RPMI8226 (cell line): ENCODE data around the gene KCTD3.

Source experiments
- DNase-seq: peaks from one replicate; pipeline ENCODE4 v3.0.0-alpha.2; 2015

Gene KCTD3

GRCh38 chr1:215607412-215607811, 40.3 kb downstream of the KCTD3 start:
- DNase-seq: no peak

DNA sequence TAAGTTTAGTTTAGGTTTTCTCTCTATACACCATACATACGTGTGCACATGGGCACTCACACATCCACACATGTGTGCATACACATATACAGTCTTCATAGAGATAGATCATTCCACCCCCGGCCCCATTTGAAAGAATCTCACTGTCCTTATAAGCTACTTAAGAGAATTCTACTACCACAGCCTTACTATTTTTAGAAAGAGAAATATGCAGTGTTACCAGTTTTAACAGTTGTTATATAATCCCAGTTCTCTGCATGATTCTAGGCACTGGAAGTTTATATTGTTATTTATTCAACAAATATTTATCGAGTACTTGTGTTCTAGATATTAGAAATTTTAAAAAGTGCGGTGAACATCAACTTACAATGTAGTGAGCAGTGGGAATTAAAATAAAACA, 41.5 kb downstream of the KCTD3 start:
- DNase-seq: no peak

GRCh38 chr1:215612391-215612790, 45.3 kb downstream of the KCTD3 start:
- DNase-seq: no peak

DNA sequence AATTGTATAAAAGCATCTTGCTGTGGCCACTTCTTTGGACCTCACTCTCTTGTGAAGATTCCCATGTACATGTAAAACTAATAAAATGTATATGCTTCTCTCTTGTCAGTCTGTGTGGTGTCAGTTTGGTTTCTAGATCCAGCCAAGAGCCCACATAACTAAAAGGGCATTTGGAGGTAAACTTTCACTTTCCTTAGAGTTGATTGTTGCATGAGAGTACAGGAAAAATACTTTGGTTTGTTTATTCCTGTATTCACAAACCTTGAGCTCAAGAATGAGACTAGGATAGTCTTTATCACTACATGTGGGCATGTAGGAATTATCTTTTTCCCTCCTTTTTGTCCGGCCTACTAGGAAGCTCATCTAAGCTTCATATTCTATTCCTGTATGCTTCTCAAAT, 50.9 kb downstream of the KCTD3 start:
- no peak for DNase-seq

DNA sequence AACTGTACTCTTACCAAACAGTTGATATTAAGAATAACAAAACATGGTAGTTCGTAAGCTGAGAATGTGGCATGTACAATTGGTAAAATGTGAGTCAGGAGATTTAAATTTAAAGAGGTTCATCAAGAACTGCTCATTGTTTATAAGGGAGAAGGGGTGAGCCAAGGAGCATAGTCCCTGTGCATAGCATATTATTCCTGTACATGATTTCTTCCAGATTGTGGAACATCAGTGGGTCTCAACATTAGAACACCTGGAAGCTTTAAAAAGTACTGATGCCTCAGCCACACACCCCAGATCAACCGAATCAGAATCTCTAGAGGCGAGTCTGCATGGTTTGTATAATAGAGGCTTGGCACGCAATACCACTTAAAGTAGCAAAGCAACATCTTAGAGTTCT, 56.1 kb downstream of the KCTD3 start:
- no peak for DNase-seq

GRCh38 chr1:215625949-215626348, 58.8 kb downstream of the KCTD3 start:
- DNase-seq: no peak

- DNase-seq: no peak
These were observed 63.9 kb downstream of the KCTD3 start for GRCh38 chr1:215631040-215631439.

DNA sequence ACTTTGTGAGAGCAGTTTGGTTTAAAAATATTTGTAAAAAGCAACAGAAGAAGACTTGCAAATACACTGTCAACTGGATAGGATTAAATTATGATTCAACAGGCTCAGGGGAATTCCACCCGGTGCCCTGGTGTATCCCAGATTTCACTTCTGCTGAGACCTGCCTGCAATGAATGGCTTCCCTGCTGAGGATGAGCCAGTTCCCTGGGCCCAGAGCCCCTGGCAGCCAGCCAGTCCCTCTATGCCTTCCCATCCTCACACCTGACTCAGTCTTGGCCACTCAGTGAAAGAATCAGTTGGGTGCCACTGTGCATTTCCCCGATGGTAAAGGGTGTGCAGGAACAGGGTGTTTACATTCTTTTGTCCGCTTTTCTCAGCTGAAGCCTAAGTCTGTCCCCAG, 64.4 kb downstream of the KCTD3 start:
- DNase-seq: peak; percentile 47

DNA sequence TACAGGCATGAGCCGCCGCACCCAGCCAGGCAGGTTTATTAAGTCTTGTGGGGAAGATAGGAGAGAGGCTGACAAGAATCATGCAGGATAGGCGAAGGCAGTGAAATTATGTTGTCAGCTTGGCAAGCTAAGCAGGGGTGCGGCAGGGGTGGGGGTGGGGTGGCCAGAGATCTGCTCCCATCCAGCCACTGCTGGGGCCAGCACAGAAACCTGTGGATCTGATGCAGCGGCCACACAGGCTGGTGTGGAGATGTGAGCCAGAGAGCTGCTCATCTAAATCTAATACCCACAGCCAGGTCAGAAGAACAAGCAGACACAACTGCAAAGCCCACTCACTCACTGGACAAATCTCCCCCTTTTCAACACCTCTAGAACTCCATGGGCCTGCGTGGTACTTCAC, 68.7 kb downstream of the KCTD3 start:
- DNase-seq: no peak

DNA sequence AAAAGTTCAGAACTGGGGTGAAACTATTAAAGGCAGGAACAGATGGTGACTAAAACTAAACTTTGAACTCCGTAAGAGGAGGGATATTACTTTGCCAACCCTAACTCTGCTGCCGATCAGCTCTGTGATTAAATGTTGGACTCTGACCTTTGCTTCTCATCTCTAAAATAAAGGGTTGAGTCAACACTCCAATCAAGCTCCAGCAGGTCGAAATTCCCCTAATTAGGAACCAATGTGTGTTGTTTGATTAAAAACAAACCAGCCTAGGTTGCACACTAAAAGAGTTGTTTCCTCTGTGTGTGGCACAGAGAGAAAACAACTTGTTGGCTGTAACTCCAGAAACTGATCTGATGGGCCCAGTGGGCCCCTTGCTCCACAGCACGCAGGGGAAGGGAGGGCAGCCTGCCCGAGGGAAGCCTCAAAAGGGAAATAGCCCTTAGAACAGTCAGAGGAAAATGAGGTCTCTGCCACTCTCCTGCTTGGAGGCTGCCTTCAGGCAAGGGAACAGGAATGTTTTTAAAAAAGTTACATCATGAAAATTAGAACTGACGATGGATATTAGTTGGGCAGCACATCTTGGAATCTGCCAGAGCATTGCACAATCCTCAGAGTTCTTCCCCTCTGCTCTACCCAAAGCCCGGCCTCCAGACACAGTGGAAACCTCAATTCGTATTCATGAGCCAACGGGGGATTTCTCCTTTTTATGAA, 69.3 kb downstream of the KCTD3 start:
- DNase-seq: no peak

GRCh38 chr1:215637041-215637573, 70.0 kb downstream of the KCTD3 start:
- peak; percentile 10 for DNase-seq

DNA sequence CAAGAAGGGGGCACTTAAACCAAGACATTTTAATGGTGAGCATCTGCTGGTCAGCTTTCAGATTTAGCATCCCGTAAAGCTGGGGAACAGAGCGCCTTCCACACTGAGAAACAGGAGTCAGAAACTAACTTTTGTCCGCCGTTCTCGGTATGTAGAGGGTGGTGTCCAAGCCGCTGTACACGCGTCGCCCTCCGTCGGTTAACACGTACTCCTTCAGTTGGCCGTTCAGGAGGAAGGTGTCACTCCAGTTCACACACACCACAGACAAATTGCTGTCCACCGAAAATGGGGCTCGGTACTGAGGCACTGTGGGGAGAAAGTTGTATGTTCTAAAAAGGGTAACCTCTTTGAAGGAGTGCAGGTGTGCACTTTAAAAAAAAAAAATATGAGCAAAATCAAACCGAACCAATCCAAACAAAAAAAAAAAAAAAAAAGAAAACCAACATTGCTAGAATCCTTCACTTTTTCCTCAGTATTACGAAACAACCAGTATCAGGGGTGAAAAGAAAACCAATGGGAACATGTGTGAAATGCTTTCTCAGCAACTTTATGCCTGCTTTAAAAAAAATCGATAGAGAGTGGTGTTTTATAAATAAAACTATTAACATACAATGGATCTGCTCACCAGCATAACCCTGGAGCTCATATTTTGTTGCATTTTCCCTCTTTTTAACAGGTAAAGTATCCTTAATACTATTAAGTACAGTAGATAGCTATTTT, 73.5 kb downstream of the KCTD3 start:
- DNase-seq: no peak

DNA sequence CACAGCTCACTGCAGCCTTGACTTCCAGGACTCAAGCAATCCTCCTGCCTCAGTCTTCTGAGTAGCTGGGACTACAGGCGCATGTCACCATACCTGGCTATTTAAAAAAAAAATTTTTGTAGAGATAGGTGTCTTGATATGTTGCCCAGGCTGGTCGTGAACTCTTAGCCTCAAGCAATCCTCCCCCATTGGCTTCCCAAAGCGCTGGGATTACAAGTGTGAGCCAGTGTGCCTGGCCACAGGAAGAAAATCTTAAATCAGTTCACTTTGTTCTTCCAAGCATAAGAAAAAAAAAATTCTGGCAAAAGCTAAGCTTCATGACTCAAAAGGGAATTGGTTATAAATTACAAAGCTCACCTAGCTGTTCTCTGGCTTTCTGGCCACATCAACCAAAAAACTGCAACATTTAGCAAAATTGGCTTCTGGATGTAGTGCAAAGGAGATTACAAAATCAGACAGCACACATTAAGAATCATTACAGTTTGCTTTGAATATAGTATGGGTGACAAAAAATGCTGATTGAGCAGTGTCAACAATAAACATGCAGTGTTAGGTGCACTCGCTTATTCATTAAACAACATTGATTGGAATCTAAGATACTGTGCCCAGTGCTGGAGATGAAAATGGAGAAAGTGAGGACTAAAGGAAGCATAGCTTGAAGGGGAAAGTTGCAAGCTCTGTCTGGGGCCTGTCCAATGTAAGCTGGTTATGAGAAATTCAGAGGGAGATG, 76.7 kb downstream of the KCTD3 start:
- no peak for DNase-seq

DNA sequence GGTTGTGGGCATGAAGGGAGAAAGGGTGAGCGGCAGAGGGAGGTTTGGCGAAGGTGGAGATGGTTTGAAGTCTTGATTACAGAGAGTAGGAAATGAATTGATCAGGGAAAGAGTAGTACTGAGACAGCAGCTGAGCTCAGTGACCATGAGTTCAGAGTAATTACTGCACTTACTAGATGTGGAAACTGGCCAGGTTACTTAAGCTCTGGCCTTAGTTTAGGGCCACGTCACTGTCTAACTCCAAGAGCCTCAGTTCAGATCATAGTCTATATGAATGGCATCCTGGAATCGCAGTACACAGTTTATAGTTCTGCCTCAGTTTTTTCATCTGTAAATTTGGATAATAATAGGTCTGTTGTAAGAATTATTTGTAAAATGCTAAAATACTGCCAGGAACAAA, 78.1 kb downstream of the KCTD3 start:
- no peak for DNase-seq

DNA sequence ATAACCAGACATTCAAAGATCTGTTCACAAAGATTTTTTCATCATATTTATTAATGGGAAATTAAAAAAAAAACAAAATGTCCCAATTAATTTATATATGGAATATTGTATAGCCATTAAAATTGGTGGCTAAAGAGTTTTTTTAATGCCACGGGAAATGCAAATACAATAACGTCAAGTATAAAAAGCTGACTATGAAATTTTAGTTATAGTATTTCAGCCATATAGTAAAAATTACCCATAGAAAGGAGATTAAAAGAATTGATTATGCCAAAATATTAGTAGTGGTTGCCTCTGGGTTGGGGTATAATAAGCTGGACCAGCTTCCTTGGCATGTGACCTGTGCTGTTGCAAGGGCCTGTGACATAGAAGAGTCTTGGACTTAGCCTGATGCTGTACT, 78.8 kb downstream of the KCTD3 start:
- DNase-seq: no peak

DNA sequence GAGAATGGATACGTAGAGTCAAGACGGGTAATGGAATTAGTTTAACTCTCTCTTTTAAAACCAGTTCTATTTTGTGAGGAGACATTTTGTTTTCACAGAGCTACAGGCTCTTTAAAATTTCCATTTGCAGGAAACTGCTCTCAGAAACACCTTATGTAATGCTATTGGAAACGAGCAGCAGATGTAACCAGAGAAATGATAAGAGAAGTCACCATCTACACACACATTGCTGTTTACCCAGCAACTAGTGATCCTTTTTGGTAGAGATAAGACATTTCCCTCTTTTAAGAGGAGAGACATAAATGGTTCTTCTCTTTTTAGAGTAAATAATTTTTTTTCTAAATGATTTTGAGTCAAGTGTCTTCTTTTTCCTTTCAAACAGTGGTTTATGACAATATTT, 80.6 kb downstream of the KCTD3 start:
- no peak for DNase-seq

GRCh38 chr1:215648957-215649356, 81.9 kb downstream of the KCTD3 start:
- DNase-seq: no peak

DNA sequence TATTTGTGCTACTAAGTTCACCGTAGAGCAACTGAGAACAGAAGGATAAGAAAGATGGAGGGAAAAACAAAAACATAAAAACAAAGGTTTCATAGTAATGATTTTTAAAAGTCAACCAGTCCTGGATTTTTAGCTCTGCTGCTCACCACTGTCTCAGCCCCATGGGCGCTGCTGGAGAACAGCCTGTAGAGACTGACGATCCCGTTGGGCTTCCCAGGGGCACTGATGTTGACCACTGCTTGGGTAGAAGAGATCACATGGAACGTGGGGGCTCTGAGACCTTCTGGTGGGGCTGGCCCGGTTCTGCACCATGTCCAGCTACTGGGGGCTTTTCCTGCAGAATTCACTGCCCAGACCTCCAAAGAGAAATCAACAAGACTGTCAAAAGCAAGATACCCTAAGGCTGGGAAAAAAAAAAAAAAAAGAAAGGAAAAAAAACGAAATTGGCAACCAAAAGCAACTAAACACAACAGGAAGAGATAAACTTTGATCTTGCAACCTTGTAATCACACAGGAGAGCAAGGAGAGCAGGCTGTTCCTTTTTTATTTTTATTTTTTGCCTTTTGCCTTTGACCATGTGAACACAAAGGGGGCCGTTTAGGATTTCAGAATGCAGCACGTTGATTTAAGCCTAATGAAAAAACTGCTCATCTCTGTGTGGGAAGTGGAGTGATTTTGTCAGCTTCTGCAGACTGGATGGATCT, 83.5 kb downstream of the KCTD3 start:
- DNase-seq: no peak

DNA sequence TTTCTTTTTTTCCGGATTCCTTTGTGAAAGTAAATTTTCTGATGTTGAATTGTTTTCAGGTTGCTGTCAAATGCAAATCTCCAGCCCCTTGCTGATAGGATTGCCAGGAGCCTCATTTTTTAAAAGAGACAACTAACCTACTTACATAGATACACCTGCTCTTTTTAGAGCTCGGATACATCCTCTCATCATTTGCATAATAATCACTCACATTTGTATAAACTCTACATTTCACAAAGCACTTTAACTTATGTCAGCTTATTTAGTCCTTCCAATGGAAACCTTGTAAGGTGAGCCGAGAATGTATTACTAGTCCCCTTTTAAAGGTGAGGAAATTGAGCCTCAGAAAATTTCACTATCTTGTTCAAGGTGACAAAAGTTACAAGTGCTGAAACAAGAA, 84.8 kb downstream of the KCTD3 start:
- no peak for DNase-seq

DNA sequence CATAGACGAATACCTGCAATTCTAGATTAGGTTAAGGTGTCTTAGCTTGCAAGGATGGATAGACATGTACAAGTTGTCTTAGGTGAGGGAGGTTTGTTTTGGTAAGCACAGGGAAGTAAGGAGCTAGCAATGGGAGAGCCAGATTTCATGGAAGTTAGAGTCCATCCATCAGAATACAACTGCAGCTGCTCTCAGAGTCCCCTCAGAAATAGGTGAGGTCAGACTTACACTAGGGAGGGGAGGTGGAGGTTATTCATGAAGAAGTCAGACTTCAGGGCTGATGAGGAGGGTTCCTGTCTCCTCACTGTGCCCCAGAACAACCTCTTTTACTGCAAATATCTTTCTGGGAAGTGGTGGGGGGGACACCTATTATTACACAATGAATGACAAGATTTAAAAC, 85.3 kb downstream of the KCTD3 start:
- DNase-seq: no peak

DNA sequence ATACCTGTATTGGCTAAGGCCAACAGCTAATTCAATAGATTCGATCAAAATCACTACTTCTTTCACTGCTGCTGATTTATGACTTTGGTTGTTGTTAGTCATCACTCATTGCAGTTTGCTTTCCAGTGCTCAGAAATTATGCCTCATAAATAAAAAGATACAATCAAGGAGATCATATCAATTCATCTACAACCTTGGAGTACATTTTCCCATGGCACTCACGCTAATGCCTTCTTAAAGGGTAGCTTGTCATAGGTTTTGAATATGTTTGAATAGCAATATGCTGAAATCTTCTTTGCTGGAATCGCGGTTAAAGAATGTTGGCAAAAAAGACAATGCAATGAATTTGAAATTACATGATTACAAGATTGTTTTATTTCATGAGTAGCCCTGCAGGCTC, 89.9 kb downstream of the KCTD3 start:
- no peak for DNase-seq

GRCh38 chr1:215660259-215660658, 93.2 kb downstream of the KCTD3 start:
- no peak for DNase-seq

DNA sequence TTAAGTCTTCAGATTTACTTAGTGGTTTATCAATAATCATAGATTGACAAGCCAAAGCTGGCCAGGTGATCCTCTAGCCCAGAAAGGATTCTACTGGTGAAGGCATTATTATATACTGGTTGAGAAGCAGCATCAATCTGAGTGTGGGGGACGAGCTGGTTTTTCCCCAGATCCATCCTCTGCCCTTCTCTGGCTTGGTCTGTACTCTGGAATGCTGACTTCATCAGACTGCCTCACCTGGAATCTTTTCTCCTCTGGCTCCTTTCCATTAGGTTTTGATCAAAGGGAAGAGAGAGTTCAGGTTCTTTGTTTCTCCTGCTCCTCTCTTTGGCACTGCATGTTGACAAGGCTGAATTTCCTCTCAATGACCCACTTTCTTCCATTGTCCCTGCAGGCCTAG, 93.9 kb downstream of the KCTD3 start:
- DNase-seq: no peak
